HG02981 (cell line): ENCODE measurements around the gene CDS2.

Experiments used
- ATAC-seq: cut with Tn5 transposase; IDR thresholded peaks from one replicate; pipeline ENCODE4 v1.9.1; 2021; ENCODE audit warnings: mild to moderate bottlenecking, moderate library complexity; ENCODE audit not compliant: unreplicated experiment

The CDS2 gene

GRCh38 chr20:5118220-5119142 lies 8.3 kb upstream of the CDS2 start:
- ATAC-seq = no peak

GRCh38 chr20:5119143-5119434 lies 7.7 kb upstream of the CDS2 start:
- ATAC-seq = no peak

GRCh38 chr20:5119435-5120184 lies 7.2 kb upstream of the CDS2 start, which contains the start of gene PCNA:
Gene PCNA, minus strand, starts transcription at chr20:5119958. Its CDS starts 160 bp downstream, at chr20:5119798.
- peak; percentile 93 for ATAC-seq

- ATAC-seq = no peak
Observed at GRCh38 chr20:5120185-5120476, 6.7 kb upstream of the CDS2 start.

GRCh38 chr20:5122873-5123260 lies 3.9 kb upstream of the CDS2 start:
- ATAC-seq = no peak

GRCh38 chr20:5127204-5127858 lies 523 bp downstream of the CDS2 start:
- ATAC-seq = peak; percentile 32

GRCh38 chr20:5127859-5128424 lies 1.1 kb downstream of the CDS2 start:
- no peak for ATAC-seq

- ATAC-seq = no peak
Observed at GRCh38 chr20:5128886-5129285, 2.1 kb downstream of the CDS2 start.

GRCh38 chr20:5131502-5131901 lies 4.7 kb downstream of the CDS2 start:
- no peak for ATAC-seq

GRCh38 chr20:5133998-5134397 lies 7.2 kb downstream of the CDS2 start:
- ATAC-seq = no peak

- no peak for ATAC-seq
Observed at GRCh38 chr20:5135363-5136012, 8.7 kb downstream of the CDS2 start.

GRCh38 chr20:5136096-5136495 lies 9.3 kb downstream of the CDS2 start:
- no peak for ATAC-seq

GRCh38 chr20:5140195-5140594 lies 13.4 kb downstream of the CDS2 start:
- no peak for ATAC-seq

- ATAC-seq = no peak
Observed at GRCh38 chr20:5141615-5142014, 14.8 kb downstream of the CDS2 start.

- ATAC-seq = no peak
Observed at GRCh38 chr20:5143851-5144250, 17.0 kb downstream of the CDS2 start.

- ATAC-seq = no peak
Observed at GRCh38 chr20:5145365-5146098, 18.7 kb downstream of the CDS2 start.

GRCh38 chr20:5146099-5146668 lies 19.4 kb downstream of the CDS2 start:
- no peak for ATAC-seq

GRCh38 chr20:5146871-5147592 lies 20.2 kb downstream of the CDS2 start:
- ATAC-seq = no peak

- ATAC-seq = no peak
Observed at GRCh38 chr20:5148581-5148980, 21.8 kb downstream of the CDS2 start.
